ENCODE results near the gene IL17C. TPM values are rescaled to one million over a fixed set of nuclear protein-coding genes. Genes with fewer than 3 reads are reported as not detected.
A peak's percentile ranks its signal among the peaks of the same experiment; 100 is the strongest.

IL17C gene
- total and polyA plus RNA-seq, 10 of the 15 experiments (the other 5 are each of a cell fraction or from before 2014, with no cell fraction given): not detected

DNA sequence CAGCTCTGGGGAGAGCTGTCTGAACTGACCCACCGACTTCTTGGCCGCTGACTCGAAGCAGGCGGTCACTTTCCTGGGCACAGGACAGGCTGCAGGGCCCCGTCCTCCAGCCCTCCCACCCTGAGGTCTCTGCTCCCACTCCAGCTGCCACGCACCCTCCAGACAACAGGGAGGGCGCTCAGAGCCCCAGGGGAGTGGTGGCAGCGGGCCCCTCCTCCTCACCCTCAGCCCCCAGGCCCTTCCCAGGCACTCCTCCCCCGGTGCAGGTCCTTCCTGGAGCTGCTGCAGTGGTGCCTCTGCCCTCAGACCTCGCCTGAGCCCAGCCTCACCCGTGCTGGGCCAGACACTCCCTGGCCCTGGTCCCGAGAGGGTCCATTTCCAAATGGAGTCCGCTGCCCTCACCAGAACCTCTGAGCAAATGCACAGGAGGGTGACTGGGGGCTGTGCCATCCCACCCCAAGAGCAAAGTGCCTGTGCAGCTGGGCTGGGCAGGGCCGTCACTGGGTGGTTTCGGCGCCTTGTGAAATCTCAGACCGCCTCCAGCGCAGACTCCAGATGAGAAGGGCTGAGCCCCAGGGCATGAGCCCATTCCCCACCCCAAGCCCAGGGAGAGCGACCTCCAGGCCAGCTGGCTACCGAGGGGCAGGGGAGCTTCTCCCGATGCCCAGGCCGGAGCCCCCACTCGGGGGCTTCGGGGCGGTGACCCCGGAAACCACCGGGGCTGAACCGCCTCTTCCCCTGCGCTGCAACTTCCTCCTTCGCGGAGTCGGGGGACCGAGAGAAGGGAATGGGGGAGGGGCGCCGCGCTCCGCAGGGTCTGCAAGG lies 11.8 kb downstream of the IL17C start (continued):
- TF ChIP-seq, protein P1, sequence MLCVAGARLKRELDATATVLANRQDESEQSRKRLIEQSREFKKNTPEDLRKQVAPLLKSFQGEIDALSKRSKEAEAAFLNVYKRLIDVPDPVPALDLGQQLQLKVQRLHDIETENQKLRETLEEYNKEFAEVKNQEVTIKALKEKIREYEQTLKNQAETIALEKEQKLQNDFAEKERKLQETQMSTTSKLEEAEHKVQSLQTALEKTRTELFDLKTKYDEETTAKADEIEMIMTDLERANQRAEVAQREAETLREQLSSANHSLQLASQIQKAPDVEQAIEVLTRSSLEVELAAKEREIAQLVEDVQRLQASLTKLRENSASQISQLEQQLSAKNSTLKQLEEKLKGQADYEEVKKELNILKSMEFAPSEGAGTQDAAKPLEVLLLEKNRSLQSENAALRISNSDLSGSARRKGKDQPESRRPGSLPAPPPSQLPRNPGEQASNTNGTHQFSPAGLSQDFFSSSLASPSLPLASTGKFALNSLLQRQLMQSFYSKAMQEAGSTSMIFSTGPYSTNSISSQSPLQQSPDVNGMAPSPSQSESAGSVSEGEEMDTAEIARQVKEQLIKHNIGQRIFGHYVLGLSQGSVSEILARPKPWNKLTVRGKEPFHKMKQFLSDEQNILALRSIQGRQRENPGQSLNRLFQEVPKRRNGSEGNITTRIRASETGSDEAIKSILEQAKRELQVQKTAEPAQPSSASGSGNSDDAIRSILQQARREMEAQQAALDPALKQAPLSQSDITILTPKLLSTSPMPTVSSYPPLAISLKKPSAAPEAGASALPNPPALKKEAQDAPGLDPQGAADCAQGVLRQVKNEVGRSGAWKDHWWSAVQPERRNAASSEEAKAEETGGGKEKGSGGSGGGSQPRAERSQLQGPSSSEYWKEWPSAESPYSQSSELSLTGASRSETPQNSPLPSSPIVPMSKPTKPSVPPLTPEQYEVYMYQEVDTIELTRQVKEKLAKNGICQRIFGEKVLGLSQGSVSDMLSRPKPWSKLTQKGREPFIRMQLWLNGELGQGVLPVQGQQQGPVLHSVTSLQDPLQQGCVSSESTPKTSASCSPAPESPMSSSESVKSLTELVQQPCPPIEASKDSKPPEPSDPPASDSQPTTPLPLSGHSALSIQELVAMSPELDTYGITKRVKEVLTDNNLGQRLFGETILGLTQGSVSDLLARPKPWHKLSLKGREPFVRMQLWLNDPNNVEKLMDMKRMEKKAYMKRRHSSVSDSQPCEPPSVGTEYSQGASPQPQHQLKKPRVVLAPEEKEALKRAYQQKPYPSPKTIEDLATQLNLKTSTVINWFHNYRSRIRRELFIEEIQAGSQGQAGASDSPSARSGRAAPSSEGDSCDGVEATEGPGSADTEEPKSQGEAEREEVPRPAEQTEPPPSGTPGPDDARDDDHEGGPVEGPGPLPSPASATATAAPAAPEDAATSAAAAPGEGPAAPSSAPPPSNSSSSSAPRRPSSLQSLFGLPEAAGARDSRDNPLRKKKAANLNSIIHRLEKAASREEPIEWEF (IDR thresholded peaks at IDR 0.05; ENCODE audit: insufficient replicate concordance, low read depth, low read length): no peak
- TF ChIP-seq MEF2B (IDR thresholded peaks at IDR 0.05; ENCODE audit: partially characterized antibody, poor library complexity, severe bottlenecking) (peak; percentile 49), MEF2A (IDR thresholded peaks at IDR 0.05; ENCODE audit: insufficient read depth, low read depth, low read length) (no peak), RBBP5 (conservative IDR thresholded peaks at IDR 0.05) (no peak), PAX8 (IDR thresholded peaks at IDR 0.05) (no peak), CEBPB (IDR thresholded peaks at IDR 0.05; ENCODE audit: borderline replicate concordance in 1 of 2, low read depth in 2 of 2, low read length in 2 of 2) (no peak), CBX3 (IDR thresholded peaks at IDR 0.05; ENCODE audit: borderline replicate concordance, low read depth) (no peak), NFIC (IDR thresholded peaks at IDR 0.05; ENCODE audit: low read depth, low read length) (no peak), ZNF207 (IDR thresholded peaks at IDR 0.05; ENCODE audit: borderline replicate concordance) (no peak), EED (IDR thresholded peaks at IDR 0.05; ENCODE audit: low read depth) (peak; percentile 18; the same call in 1 of the 2 replicates), BACH1 (IDR thresholded peaks at IDR 0.05; ENCODE audit: borderline replicate concordance) (no peak), ZNF217 (IDR thresholded peaks at IDR 0.05) (no peak), SRF (IDR thresholded peaks at IDR 0.05; ENCODE audit: low read depth in 2 of 2, low read length in 2 of 2) (no peak), JUNB (IDR thresholded peaks at IDR 0.05) (no peak)
- TF ChIP-seq, protein P2, sequence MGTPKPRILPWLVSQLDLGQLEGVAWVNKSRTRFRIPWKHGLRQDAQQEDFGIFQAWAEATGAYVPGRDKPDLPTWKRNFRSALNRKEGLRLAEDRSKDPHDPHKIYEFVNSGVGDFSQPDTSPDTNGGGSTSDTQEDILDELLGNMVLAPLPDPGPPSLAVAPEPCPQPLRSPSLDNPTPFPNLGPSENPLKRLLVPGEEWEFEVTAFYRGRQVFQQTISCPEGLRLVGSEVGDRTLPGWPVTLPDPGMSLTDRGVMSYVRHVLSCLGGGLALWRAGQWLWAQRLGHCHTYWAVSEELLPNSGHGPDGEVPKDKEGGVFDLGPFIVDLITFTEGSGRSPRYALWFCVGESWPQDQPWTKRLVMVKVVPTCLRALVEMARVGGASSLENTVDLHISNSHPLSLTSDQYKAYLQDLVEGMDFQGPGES (IDR thresholded peaks at IDR 0.05): no peak
- TF ChIP-seq, protein P3, sequence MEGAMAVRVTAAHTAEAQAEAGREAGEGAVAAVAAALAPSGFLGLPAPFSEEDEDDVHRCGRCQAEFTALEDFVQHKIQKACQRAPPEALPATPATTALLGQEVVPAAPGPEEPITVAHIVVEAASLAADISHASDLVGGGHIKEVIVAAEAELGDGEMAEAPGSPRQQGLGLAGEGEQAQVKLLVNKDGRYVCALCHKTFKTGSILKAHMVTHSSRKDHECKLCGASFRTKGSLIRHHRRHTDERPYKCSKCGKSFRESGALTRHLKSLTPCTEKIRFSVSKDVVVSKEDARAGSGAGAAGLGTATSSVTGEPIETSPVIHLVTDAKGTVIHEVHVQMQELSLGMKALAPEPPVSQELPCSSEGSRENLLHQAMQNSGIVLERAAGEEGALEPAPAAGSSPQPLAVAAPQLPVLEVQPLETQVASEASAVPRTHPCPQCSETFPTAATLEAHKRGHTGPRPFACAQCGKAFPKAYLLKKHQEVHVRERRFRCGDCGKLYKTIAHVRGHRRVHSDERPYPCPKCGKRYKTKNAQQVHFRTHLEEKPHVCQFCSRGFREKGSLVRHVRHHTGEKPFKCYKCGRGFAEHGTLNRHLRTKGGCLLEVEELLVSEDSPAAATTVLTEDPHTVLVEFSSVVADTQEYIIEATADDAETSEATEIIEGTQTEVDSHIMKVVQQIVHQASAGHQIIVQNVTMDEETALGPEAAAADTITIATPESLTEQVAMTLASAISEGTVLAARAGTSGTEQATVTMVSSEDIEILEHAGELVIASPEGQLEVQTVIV (IDR thresholded peaks at IDR 0.05; ENCODE audit: borderline replicate concordance, partially characterized antibody): no peak
- TF ChIP-seq, protein P4, sequence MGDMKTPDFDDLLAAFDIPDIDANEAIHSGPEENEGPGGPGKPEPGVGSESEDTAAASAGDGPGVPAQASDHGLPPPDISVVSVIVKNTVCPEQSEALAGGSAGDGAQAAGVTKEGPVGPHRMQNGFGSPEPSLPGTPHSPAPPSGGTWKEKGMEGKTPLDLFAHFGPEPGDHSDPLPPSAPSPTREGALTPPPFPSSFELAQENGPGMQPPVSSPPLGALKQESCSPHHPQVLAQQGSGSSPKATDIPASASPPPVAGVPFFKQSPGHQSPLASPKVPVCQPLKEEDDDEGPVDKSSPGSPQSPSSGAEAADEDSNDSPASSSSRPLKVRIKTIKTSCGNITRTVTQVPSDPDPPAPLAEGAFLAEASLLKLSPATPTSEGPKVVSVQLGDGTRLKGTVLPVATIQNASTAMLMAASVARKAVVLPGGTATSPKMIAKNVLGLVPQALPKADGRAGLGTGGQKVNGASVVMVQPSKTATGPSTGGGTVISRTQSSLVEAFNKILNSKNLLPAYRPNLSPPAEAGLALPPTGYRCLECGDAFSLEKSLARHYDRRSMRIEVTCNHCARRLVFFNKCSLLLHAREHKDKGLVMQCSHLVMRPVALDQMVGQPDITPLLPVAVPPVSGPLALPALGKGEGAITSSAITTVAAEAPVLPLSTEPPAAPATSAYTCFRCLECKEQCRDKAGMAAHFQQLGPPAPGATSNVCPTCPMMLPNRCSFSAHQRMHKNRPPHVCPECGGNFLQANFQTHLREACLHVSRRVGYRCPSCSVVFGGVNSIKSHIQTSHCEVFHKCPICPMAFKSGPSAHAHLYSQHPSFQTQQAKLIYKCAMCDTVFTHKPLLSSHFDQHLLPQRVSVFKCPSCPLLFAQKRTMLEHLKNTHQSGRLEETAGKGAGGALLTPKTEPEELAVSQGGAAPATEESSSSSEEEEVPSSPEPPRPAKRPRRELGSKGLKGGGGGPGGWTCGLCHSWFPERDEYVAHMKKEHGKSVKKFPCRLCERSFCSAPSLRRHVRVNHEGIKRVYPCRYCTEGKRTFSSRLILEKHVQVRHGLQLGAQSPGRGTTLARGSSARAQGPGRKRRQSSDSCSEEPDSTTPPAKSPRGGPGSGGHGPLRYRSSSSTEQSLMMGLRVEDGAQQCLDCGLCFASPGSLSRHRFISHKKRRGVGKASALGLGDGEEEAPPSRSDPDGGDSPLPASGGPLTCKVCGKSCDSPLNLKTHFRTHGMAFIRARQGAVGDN (IDR thresholded peaks at IDR 0.05): no peak
